GM19324 (cell line): ENCODE results near the gene NUMB.
"Not testable (repeated sequence)": the region's sequence is repeated elsewhere in the genome, so short reads cannot be mapped to it uniquely, and the experiment has no call there.

Experiments used
- ATAC-seq: cut with Tn5 transposase; IDR thresholded peaks from one replicate; pipeline ENCODE4 v1.9.1; 2021; ENCODE audit warnings: mild to moderate bottlenecking, moderate library complexity; ENCODE audit not compliant: unreplicated experiment, low FRiP score

Gene NUMB

GRCh38 chr14:73426877-73427276 is 31.5 kb downstream of the NUMB start:
- ATAC-seq, result no peak

GRCh38 chr14:73424453-73424852 is 33.9 kb downstream of the NUMB start:
- ATAC-seq, result no peak

- not testable (repeated sequence) for ATAC-seq
Measured at GRCh38 chr14:73423092-73423491, 35.3 kb downstream of the NUMB start.

- no peak for ATAC-seq
Measured at GRCh38 chr14:73422515-73422914, 35.8 kb downstream of the NUMB start.

- ATAC-seq, result no peak
Measured at GRCh38 chr14:73418227-73418626, 40.1 kb downstream of the NUMB start.

- ATAC-seq, result not testable (repeated sequence)
Measured at GRCh38 chr14:73406248-73406647, 52.1 kb downstream of the NUMB start.

- no peak for ATAC-seq
Measured at GRCh38 chr14:73403181-73403752, 55.1 kb downstream of the NUMB start.

GRCh38 chr14:73402579-73402978 is 55.8 kb downstream of the NUMB start:
- no peak for ATAC-seq

GRCh38 chr14:73397810-73398209 is 60.5 kb downstream of the NUMB start:
- no peak for ATAC-seq

- ATAC-seq, result no peak
Measured at GRCh38 chr14:73394317-73394716, 64.0 kb downstream of the NUMB start.

- no peak for ATAC-seq
Measured at GRCh38 chr14:73393375-73393774, 65.0 kb downstream of the NUMB start.

- ATAC-seq, result no peak
Measured at GRCh38 chr14:73392329-73393257, 65.8 kb downstream of the NUMB start.

- not testable (repeated sequence) for ATAC-seq
Measured at GRCh38 chr14:73387860-73388259, 70.5 kb downstream of the NUMB start.

GRCh38 chr14:73386342-73386741 is 72.0 kb downstream of the NUMB start:
- ATAC-seq, result no peak

- ATAC-seq, result not testable (repeated sequence)
Measured at GRCh38 chr14:73385021-73385420, 73.3 kb downstream of the NUMB start.

- ATAC-seq, result no peak
Measured at GRCh38 chr14:73383356-73383755, 75.0 kb downstream of the NUMB start.

GRCh38 chr14:73381380-73382013 is 76.8 kb downstream of the NUMB start:
- ATAC-seq, result no peak

- no peak for ATAC-seq
Measured at GRCh38 chr14:73376585-73376984, 81.8 kb downstream of the NUMB start.

GRCh38 chr14:73375861-73376260 is 82.5 kb downstream of the NUMB start:
- ATAC-seq, result no peak

GRCh38 chr14:73374218-73374617 is 84.1 kb downstream of the NUMB start:
- no peak for ATAC-seq

GRCh38 chr14:73372529-73372928 is 85.8 kb downstream of the NUMB start:
- ATAC-seq, result no peak
